Ureter (tissue), 1 donor: ENCODE data around the gene ACOT9. TPM values are rescaled to one million over a fixed set of nuclear protein-coding genes. Genes with fewer than 3 reads are reported as not detected.
"Not testable (repeated sequence)": the region's sequence is repeated elsewhere in the genome, so short reads cannot be mapped to it uniquely, and the experiment has no call there.

Experiments
- DNase-seq: peaks from one replicate; pipeline ENCODE4 v3.0.0-alpha.2; 2020; ENCODE audit warnings: low spot score
- total RNA-seq: library from RNA; stranded (reverse); gene quantifications from one replicate; pipeline ENCODE4 v1.2.4, GENCODE V29; 2023
- donor health status: DM: yes; HTN: yes; CAD: no.

The ACOT9 gene
- total RNA-seq, 1 donor from 2014 or later: 31.0 TPM

DNA sequence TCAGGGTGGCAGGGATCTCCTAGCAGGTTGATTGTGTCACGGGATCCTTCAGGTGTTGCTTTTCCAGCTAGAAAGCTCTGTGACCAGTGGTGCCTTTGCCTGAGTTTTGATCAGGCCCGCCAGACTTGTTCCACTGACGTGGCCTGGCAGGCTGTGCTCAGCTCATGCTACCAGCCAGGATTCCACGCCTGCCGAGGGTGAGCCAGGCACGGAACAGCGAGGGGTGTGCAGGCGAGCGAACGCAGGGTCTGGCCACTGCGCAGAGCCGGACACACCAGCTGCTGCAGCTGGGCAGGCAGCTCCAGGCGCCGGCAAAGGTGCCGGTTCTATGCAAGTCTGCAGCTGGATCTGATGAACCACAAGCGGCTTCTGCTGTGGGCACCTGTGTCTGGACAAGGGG, 22.8 kb upstream of the ACOT9 start:
- no peak for DNase-seq

DNA sequence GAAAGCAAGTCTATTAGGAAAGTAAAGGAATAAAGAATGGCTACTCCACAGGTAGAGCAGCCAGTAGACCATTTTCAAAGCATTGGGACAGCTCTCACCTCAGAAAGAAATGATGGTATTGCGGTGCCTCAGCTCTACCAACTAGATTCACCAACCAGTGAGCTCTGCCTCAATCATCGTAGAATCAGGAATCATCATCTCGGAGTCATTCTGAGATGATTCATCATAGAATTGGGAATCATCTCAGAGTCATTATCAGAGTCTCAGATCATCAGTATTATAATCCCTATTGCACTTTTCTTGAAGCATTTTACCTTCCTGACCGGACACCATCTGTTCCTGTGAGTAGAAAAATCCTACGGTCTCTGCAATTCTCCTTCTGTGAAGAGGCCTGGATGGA, 22.4 kb upstream of the ACOT9 start:
- no peak for DNase-seq

DNA sequence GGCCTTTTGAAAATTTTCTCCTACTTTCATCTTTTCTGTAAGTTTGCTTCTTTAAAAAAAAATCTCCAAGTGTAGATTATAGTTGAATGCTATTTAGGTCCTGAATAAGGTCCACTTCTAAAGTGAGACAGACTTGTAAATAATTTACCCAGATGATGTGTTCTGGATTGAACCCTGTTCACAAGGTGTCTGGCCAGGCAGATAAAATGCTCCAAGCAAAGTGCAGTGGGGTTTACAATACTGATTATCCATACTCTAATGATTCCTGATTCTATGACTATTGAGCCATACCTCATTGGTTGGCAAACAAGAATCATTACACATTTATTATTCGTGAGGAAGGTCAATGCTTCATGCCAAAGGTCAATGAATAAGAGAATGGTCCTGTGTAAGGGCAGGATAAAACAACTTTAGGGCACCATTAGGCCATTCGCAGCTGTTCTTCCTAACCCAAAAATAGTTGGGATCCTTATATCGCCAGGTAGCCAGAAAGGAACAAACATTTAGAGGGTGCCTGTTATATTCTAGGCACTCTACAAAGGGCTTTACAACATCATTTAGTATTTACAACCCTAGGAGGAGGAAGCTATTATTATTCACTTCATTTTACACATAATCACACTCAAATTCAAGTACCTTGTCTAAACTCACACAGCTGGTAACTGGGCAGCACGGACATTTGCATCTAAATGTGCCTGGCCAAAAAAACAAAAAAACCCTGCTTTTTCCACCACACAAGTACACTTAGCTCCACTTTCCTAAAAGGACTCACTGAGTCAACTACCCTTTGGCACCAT, 21.3 kb upstream of the ACOT9 start:
- no peak for DNase-seq

DNA sequence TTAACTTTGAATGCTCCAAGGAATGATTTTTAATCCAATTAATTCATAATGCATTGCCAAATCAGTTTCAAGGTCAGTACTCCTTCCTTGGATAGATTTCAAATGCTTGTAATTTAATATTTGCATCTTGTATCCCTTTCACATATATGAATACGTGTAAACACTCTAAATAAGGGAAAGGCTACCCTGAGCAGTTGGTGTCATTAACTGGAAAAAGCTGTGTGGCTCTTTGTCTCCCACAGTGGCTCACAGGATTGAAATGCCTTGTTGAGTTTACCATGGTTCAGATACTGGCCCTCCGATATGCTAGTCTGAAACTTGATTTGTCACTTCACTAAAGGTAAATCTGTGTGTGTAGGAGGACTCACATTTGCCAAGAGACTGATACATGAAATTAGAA, 16.7 kb upstream of the ACOT9 start:
- no peak for DNase-seq

DNA sequence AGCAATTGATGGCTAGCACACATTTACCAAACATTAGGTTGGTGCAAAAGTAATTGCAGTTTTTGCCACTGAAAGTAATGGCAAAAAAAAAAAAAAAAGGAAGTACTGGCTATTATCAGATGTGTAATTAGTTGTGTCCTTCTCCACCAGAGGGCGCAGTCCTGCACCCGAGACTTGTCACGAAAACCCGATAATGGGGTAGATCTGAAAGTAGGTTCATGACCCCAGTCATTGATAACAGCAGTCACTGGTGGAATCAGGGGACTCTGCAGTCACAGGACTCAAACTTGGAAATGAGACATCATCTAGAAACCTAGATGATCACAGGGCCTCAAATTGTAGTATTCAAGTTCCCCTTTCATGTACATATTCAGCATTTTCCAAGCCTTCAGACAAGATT, 13.1 kb upstream of the ACOT9 start:
- no peak for DNase-seq

DNA sequence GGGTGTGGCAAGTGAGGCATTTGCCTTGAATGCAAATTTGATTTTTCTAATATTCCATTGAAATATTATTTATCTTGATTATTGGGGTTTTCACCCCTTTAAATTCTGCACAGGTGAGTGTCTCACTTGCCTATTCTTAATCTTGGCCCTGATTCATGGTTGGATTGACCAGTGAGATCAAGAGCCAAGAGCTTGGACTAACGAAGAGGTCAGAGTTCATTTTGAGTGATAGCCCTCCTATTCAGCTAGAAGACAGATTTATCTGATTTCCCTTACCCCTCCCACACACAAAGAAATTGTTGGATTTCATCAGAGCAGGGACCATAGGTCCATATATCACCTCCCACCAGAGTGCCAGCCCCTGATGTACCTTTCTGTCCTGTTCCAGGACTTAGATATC, 11.6 kb upstream of the ACOT9 start:
- no peak for DNase-seq

DNA sequence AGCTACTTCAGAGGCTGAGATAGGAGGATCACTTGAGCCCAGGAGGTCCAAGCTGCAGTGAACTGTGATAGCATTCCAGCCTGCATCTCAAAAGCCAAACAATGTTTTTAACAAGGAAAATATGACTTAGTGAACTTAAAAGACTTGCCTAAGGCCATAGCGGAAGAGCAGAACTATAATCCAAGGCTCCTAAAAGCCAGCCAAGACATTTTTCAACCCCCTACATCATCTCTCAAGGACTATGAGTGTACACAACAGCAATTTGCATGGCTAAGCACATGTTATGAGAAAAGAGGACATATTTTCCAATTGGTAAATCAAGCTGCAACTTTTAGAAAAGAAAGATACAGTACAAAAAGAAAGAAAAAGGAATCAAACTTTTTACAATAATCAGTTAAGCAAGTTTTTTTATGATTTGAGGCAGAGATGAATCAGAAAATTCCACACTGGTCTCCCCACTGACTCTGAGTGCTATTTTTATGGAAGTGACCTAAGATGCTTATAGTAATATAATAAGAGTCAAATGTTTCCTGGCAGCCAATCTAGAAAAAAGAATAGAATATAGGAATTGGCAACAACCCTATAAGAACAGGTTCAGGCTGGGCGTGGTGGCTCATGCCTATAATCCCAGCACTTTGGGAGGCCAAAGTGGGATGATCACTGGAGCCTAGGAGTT, 9.8 kb upstream of the ACOT9 start:
- DNase-seq: no peak

DNA sequence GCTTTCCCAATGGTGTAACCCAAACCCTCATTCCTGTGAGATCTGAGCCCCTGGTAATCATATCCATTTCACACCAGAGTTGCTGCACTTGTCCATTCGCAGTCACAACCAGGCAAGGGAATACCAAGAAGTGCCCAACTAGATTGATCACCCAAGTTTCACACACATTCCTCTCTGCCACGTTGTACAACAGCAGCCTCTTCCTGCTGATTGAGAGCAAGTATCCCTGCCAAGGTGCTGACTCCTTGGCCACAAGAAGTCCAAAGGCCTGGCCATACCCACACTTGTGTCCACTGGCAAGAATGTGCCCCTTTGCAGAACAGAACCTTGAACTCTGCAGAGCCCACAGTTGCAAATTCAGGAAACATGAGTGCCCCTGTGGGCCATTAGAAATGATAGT, 6.5 kb upstream of the ACOT9 start:
- DNase-seq: no peak

DNA sequence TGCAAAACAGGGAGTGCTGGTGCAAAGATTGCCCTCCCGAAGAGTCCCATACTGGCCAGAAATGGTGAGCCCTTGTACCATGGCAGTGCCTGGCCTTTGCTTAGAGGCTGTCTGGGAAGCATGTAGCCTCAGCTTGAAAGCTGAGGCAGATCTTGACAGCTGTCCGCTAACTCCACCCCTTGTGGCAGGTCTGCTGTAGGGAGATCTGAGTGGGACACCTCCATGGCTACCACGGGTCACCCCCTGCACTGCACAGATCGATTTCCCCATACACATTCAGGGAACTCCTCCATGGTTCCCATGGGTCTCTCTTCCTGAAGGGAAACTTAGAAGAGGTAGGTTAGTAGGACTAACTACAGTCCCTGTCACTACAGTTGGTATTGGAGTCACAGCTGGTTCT, 6.1 kb upstream of the ACOT9 start:
- DNase-seq: no peak

DNA sequence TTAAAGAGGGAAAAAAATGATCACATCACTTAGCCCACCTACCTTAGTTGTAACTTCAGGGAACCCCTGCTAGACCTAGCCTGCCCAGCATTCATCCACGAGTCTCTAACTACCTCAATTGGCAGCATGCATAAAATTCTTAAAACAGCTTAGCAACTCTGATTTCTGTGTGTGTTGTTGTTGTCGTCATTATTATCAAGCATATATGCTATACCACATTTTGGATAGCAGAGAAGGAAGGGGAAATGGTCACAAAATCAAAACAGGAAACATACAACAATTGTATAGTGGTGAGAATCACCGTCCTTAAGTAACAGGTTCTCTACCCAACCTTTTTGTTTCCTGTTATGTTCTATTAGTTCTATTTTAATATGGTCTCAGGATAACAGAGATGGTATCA, 2.7 kb upstream of the ACOT9 start:
- DNase-seq: no peak

DNA sequence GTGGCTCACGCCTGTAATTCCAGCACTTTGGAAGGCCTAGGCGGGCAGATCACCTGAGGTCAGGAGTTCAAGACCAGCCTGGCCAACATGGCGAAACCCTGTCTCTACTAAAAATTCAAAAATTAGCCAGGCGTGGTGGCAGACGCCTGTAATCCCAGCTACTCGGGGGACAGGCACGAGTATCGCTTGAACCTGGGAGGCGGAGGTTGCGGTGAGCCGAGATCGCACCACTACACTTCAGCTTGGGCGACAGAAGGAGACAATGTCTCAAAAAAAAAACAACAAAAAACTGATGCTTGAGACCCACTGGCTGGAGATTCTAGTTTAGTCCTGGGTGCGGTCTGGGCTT, 521 bp upstream of the ACOT9 start:
- not testable (repeated sequence) for DNase-seq

DNA sequence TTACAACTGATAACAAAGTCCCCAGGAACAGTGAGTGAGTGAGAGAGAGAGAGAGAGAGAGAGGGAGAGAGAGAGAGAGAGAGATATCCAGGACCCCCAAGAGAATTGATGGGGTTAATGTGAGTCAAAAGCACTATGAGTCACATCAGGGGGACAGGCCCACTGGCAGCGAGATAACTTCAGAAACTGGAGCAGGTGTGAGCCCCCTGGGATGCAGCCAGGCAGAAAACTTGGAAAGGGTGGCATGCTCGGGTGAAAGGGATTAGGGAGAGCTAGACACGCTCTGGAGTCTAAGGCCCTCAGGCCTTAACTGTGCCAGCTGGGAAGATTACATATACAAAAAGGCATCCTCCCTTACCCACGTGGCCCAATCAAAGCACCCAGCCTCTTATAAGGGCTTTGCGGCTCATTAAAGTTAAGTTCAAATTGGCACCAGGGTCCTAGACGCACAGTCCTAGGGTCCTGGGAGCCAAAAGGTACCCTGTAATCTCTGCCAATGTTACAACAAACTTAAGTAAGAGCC, 841 bp downstream of the ACOT9 start:
- peak; percentile 45 for DNase-seq

DNA sequence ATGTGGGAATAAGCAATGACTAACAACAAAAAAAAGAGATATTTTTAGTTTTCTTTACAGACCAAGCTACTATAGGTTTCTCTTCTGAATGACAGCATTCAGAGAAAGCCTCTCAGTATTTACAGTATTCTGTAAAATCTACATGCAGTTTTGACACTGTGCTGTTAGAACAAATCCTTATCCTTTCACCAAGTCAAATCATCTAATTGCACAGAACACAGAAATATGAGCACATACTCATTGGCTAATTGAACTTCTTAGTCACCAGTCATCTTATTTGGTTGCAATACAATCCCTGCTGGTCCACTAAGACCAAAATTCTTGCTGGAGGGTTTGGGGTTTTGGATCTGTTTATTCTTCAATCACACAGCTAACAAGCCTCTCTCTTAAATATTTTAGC, 5.7 kb downstream of the ACOT9 start:
- no peak for DNase-seq

DNA sequence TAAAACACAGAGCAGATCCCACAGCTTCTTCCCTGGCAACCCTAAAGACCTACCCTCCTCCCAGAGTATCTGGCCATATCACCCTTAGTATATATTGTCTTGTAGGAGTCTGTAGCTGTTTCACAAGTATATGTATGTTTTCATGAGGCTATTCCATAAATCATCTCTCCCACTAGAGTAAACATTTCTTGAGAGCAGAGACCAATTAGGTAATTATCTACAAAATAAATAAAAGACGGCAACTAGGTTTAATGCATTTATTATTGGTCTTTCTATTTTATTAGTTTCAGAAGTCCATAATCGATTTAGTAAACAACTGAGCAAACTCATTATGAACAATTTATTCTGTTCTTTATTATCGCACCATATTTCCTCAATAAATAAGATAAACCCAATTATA, 7.0 kb downstream of the ACOT9 start:
- no peak for DNase-seq

DNA sequence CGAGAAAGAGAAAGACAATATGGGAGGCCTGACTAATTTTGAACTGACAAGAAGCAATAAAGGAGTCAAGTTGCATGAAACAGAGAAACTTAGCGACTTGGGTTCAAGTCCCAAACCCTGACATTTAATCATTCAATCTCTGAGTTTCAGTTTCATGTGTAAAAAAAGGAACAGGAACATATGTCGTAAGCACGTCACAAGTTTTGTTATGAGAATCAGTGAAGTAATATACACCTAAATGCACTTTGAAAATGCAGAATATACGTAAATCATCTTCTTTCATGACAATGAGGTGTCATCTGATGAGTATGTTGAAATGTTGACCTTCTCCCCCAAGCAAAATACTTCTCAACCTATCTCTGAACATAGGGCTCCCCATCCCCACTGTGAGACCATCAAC, 10.4 kb downstream of the ACOT9 start:
- no peak for DNase-seq

DNA sequence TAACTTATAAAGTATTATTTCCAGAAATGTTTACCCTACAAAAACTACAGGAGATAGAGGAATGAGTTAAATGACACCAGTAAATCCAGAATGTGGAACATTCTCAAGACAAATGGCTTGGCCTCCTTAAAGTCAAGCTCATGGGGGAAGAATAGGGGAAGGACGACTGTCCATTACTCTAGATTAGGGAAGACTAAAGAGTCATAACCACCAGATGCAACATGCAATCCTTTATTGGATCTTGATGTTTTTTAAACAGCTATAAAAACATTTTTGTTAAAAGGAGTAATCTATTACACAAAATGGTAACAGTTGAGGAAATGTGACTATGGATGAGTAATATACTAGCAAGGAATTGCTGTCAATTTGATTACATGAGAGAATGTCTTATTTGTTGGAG, 11.1 kb downstream of the ACOT9 start:
- no peak for DNase-seq

DNA sequence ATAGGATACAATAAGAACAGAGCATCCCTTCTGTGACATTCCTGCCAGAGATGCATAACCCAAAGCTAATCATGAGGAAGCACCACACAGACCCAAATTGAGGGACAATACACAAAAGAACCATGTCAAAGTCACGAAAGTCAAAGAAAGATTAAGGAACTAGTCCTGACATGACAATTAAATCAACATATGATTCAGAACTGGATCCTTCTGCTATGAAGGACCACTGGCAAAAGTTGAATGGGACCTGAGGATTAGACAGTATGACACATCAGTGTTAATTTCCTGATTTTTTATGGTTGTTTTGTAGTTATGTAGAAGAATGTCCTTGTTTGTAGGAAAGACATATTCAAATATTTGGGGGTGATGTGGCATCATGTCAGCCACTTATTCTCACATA, 13.9 kb downstream of the ACOT9 start:
- DNase-seq: no peak

DNA sequence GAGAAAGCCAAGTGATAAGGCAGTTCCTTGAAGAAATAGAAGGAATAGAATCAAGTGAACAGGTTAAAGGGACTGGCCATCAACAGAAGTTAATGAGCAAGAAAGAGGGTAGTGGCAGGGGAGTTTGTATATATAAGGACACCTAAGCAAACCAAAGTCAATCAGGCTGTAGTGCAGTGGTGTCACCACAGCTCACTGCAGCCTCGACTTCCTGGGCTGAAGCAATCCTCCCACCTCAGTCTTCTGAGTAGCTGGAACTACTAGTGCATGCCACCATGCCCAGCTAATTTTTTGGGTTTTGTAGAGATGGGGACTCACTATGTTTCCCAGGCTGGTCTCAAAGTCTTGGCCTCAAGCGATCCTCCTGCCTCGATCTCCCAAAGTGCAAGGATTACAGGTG, 15.9 kb downstream of the ACOT9 start:
- DNase-seq: no peak

DNA sequence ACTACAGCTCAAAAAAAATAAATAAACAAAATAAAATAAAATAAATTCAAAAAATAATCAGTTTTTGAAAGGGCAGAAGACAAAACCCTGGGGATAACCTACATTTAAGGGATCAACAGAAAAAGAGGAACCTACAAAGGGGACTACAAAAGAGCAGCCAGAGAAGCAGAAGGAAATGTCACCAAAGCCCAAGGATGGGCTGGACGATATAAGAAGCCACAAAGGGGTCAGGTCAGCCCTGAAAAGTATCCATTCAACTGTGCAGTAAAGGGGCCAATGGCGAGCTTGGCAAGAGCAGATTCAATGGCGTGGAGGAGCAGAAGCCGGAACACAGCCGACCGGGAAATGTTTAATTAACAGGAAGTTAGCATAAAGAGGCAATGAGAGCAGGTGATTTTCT, 16.9 kb downstream of the ACOT9 start:
- no peak for DNase-seq

DNA sequence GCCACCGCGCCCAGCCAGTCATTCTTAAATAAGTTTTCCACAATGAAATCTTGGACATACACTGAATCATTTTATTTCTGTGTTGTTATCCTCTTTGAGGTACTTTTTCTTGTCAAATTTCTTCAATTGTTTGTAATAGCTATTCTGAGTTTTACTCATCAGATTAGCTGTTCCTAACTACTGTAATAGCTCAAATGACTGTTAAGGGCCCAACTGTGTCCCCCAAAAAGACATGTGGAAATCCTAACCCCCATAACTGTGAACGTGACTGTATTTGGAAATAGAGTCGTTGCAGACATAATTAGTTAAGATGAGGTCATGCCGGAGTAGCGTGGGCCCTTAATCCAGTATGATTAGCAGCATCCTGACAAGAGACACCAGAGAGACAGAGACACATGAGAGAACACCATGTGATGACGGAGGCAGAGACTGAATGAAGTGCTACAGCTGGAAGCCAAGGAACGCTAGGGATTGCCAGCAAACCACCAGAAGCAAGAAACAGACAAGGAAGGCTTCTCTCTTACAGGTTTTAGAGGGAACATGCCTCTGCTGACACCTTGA, 22.9 kb downstream of the ACOT9 start:
- DNase-seq: no peak

DNA sequence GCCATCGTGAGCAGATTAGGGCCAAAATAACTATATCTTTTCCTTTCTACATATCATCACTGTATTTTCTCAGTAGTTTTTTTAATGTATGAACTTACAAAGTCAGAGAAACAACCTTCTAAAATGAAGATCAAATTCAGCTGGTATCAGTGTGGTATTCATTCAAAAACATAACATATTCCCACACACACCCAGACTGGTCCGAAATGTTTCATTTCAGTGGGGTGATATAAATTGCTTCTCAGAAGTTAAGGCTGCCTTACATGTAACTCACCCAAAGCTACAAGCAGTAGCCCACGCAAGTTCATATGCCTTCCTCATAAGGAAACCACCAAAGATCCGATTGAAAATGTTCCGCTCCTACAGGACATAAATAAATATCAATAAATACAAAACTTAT, 37.8 kb downstream of the ACOT9 start:
- DNase-seq: no peak

DNA sequence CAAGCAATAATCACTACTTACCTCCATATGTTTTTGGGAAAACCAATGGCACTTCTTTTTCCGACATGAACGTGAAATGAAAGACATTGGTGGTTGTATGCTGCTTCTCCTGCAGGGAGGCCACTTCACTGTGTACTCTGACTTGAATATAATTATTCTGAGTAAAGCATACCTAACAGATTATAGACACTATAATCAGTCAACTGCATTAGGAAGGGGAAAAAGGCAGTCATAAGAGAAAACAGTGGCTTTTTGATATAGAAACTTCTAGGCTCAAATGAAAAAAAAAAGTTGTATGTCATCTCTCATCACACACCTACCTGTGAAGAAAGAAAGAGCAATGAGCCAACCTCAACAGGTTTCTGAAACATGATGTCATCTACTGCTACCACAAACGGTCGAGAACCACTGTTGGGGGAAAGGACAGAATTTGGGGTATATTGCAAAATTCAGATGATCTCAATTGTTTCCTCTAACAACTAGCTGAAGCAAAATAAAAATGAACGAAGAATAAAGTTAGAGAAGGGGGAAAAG, 38.3 kb downstream of the ACOT9 start:
- DNase-seq: no peak

DNA sequence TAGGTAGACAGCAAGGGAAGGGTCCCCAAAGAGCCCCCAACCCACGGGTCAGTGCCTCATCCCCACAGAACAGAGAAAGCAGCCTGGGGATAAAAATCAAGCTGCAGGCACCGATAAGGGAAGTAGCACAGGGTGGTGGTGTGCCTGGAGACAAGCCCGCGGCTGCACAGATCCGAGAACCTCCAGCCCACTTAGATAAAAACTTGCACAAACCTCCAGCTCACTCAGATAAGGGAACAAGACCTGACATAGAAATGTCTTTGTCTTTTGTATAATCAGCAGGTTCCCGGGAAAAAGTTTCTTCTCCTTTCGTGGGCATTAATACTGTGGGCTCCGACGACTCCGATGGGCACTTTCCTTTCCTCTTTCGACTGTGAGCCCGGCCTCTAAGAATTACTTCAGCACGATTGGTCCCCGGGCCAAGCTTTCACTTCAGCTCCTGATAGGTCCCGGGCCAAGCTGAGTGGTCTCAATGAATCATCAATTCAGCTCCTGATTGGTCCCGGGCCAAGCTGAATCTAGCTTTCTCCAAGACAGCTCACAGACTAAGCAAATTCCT, 43.4 kb downstream of the ACOT9 start:
- DNase-seq: peak; percentile 45
